Trophoblast cell (in vitro differentiated cells and primary cell): ENCODE measurements around the gene NKAIN4.
A peak's percentile ranks its signal among the peaks of the same experiment; 100 is the strongest.

ENCODE experiments used
- DNase-seq, 2 donors: peaks; one replicate each; pipeline ENCODE4 v3.0.0-alpha.2; 2016
- H2AFZ ChIP-seq: 2 replicates; pipeline ENCODE4 v1.6.1; 2013; ENCODE audit warnings: low read length, moderate library complexity, mild to moderate bottlenecking; ENCODE audit not compliant: insufficient read depth, poor library complexity
- H2AK5ac ChIP-seq: 2 replicates; pipeline ENCODE4 v1.6.1; 2013; ENCODE audit warnings: mild to moderate bottlenecking, low read length
- H2BK120ac ChIP-seq: 2 replicates; pipeline ENCODE4 v1.6.1; 2013; ENCODE audit warnings: low read length, mild to moderate bottlenecking, moderate library complexity; ENCODE audit not compliant: insufficient read depth, poor library complexity
- H2BK12ac ChIP-seq: 2 replicates; pipeline ENCODE4 v1.6.1; 2013; ENCODE audit warnings: mild to moderate bottlenecking, low read length, moderate library complexity
- H2BK5ac ChIP-seq: 2 replicates; pipeline ENCODE4 v1.6.1; 2013; ENCODE audit warnings: low read length, low read depth, moderate library complexity, mild to moderate bottlenecking; ENCODE audit not compliant: poor library complexity
- H3K14ac ChIP-seq: 2 replicates; pipeline ENCODE4 v1.6.1; 2013; ENCODE audit warnings: mild to moderate bottlenecking, low read length
- H3K18ac ChIP-seq: 2 replicates; pipeline ENCODE4 v1.6.1; 2013; ENCODE audit warnings: mild to moderate bottlenecking, low read length
- H3K23ac ChIP-seq: 2 replicates; pipeline ENCODE4 v1.6.1; 2013; ENCODE audit warnings: low read length
- H3K27ac ChIP-seq: 2 replicates; pipeline ENCODE4 v1.5.1; 2013; ENCODE audit warnings: low read depth, mild to moderate bottlenecking, inconsistent platforms, low read length, moderate library complexity
- H3K27me3 ChIP-seq: 2 replicates; pipeline ENCODE4 v1.6.1; 2013; ENCODE audit warnings: inconsistent platforms, mild to moderate bottlenecking, low read length, moderate library complexity; ENCODE audit not compliant: insufficient read depth
- H3K36me3 ChIP-seq, 2 experiments: 1 replicate in 1 of 2; 2 replicates in 1 of 2; pipeline ENCODE4 v1.6.1; 2013; ENCODE audit warnings: low read length in 2 of 2, mild to moderate bottlenecking in 2 of 2, moderate library complexity in 1 of 2; ENCODE audit not compliant: insufficient read depth in 2 of 2, control insufficient read depth in 1 of 2
- H3K4ac ChIP-seq: 2 replicates; pipeline ENCODE4 v1.6.1; 2013; ENCODE audit warnings: low read depth, mild to moderate bottlenecking, low read length, moderate library complexity
- H3K4me1 ChIP-seq, 2 experiments: 1 replicate in 1 of 2; 2 replicates in 1 of 2; pipeline ENCODE4 v1.6.1; 2013; ENCODE audit warnings: low read length in 2 of 2, mild to moderate bottlenecking in 2 of 2, moderate library complexity in 1 of 2; ENCODE audit not compliant: insufficient read depth in 2 of 2, control insufficient read depth in 1 of 2
- H3K4me2 ChIP-seq: 2 replicates; pipeline ENCODE4 v1.6.1; 2013; ENCODE audit warnings: inconsistent platforms, mild to moderate bottlenecking, low read length, moderate library complexity
- H3K4me3 ChIP-seq: 2 replicates; pipeline ENCODE4 v1.5.1; 2013; ENCODE audit warnings: mild to moderate bottlenecking, low read depth, low read length, inconsistent platforms
- H3K79me1 ChIP-seq: one replicate; pipeline ENCODE4 v1.6.1; 2013; ENCODE audit warnings: low read length
- H3K79me2 ChIP-seq: 2 replicates; pipeline ENCODE4 v1.6.1; 2013; ENCODE audit warnings: low read length, mild to moderate bottlenecking; ENCODE audit not compliant: control insufficient read depth, insufficient read depth, poor library complexity
- H3K9ac ChIP-seq: 2 replicates; pipeline ENCODE4 v1.6.1; 2013; ENCODE audit warnings: mild to moderate bottlenecking, low read length
- H3K9me3 ChIP-seq: 2 replicates; pipeline ENCODE4 v1.6.1; 2013; ENCODE audit warnings: low read depth, mild to moderate bottlenecking, control low read depth, inconsistent platforms, low read length; ENCODE audit not compliant: insufficient read depth
- H4K12ac ChIP-seq: 2 replicates; pipeline ENCODE4 v1.6.1; 2013; ENCODE audit warnings: low read depth, mild to moderate bottlenecking, low read length, moderate library complexity
- H4K8ac ChIP-seq: 2 replicates; pipeline ENCODE4 v1.6.1; 2013; ENCODE audit warnings: low read depth, mild to moderate bottlenecking, low read length, moderate library complexity
- H4K91ac ChIP-seq: one replicate; pipeline ENCODE4 v1.6.1; 2013; ENCODE audit warnings: low read depth, mild to moderate bottlenecking, low read length, moderate library complexity
- WGBS: extraction: QIAGEN DNeasy Blood & Tissue Kit; methylation state at CpG from one replicate; pipeline ENCODE4 v1.1.7; 2013; ENCODE audit warnings: missing lambda C conversion rate; ENCODE audit not compliant: insufficient read length, insufficient coverage; ENCODE audit errors: extremely low coverage; 5-methylcytosine and 5-hydroxymethylcytosine counted together

The NKAIN4 gene

GRCh38 chr20:63275825-63276224 lies 21.6 kb upstream of the NKAIN4 start:
- peaks cover 5% of the 10 kb centered on the region for H3K9me3 ChIP-seq
- no peak overlapping the region for H3K4me3 ChIP-seq
- peak overlapping the region; percentile 26 for H3K18ac ChIP-seq
- H3K14ac ChIP-seq, result no peak overlapping the region
- H2BK5ac ChIP-seq, result no peak overlapping the region
- no peak overlapping the region for H3K27ac ChIP-seq
- peaks cover 25% of the 10 kb centered on the region for H3K79me2 ChIP-seq
- H3K23ac ChIP-seq, result no peak overlapping the region
- peak overlapping the region; percentile 78 for H3K4ac ChIP-seq
- H3K4me1 ChIP-seq, result peaks cover 4 to 5% of the 10 kb centered on the region in 2 experiments
- no peak overlapping the region for H2BK12ac ChIP-seq
- H4K91ac ChIP-seq, result no peak overlapping the region
- no peak overlapping the region for H2BK120ac ChIP-seq
- H3K36me3 ChIP-seq, result peaks cover 62% of the 10 kb centered on the region in 2 experiments
- no peak overlapping the region for H3K4me2 ChIP-seq
- H4K8ac ChIP-seq, result no peak overlapping the region
- no peaks in the 10 kb centered on the region for H3K27me3 ChIP-seq
- H2AFZ ChIP-seq, result no peak overlapping the region
- no peak overlapping the region for H4K12ac ChIP-seq
- no peak for DNase-seq
- no peak overlapping the region for H3K9ac ChIP-seq
- H3K79me1 ChIP-seq, result peaks cover 8% of the 10 kb centered on the region
- WGBS, result no CpG with 5 or more reads among the region's 18 CpGs
- H2AK5ac ChIP-seq, result no peak overlapping the region

GRCh38 chr20:63274381-63275228 lies 20.3 kb upstream of the NKAIN4 start:
- Histone ChIP-seq H4K91ac (no peak overlapping the region), H3K23ac (no peak overlapping the region), H3K79me2 (peaks cover 25% of the 10 kb centered on the region), H3K18ac (no peak overlapping the region), H4K8ac (no peak overlapping the region), H3K27ac (no peak overlapping the region), H3K9me3 (peaks cover 5% of the 10 kb centered on the region), H2AFZ (no peak overlapping the region), H3K4ac (peak overlapping the region; percentile 94), H2BK120ac (no peak overlapping the region), H3K4me3 (no peak overlapping the region), H2BK5ac (no peak overlapping the region), H3K4me2 (no peak overlapping the region), H3K14ac (no peak overlapping the region), H3K4me1 (peaks cover 4 to 5% of the 10 kb centered on the region in 2 experiments), H3K79me1 (peaks cover 8% of the 10 kb centered on the region), H3K27me3 (no peaks in the 10 kb centered on the region), H2BK12ac (no peak overlapping the region), H3K9ac (no peak overlapping the region), H4K12ac (no peak overlapping the region), H3K36me3 (peaks cover 53 to 55% of the 10 kb centered on the region in 2 experiments), H2AK5ac (no peak overlapping the region)
- DNase-seq, result no peak
- no CpG with 5 or more reads among the region's 17 CpGs for WGBS

- no peak overlapping the region for H3K18ac ChIP-seq
- H3K9ac ChIP-seq, result peak overlapping the region; percentile 57
- H2AK5ac ChIP-seq, result peak overlapping the region; percentile 0
- H2BK120ac ChIP-seq, result no peak overlapping the region
- H3K4me2 ChIP-seq, result peak overlapping the region; percentile 71
- peaks cover 46 to 47% of the 10 kb centered on the region in 2 experiments for H3K36me3 ChIP-seq
- no peak overlapping the region for H2AFZ ChIP-seq
- H3K23ac ChIP-seq, result no peak overlapping the region
- H2BK12ac ChIP-seq, result no peak overlapping the region
- peak overlapping the region; percentile 6 for H3K14ac ChIP-seq
- no peaks in the 10 kb centered on the region for H3K27me3 ChIP-seq
- H3K4me3 ChIP-seq, result peak overlapping the region; percentile 29
- H4K12ac ChIP-seq, result peak overlapping the region; percentile 3
- peak overlapping the region; percentile 30 for H3K4ac ChIP-seq
- peak; percentile 56 to 81 for DNase-seq
- H3K4me1 ChIP-seq, result peaks cover 9 to 10% of the 10 kb centered on the region in 2 experiments
- H4K91ac ChIP-seq, result no peak overlapping the region
- no CpG with 5 or more reads among the region's 20 CpGs for WGBS
- H4K8ac ChIP-seq, result no peak overlapping the region
- H2BK5ac ChIP-seq, result no peak overlapping the region
- no peak overlapping the region for H3K27ac ChIP-seq
- H3K9me3 ChIP-seq, result peaks cover 7% of the 10 kb centered on the region
- peaks cover 25% of the 10 kb centered on the region for H3K79me2 ChIP-seq
- peaks cover 8% of the 10 kb centered on the region for H3K79me1 ChIP-seq
Observed at GRCh38 chr20:63273635-63274380, 19.5 kb upstream of the NKAIN4 start.

- Histone ChIP-seq H3K4ac (peak overlapping the region; percentile 90), H4K12ac (peak overlapping the region; percentile 84), H2BK120ac (peak overlapping the region; percentile 84), H3K36me3 (peaks cover 40% of the 10 kb centered on the region in 2 experiments), H3K23ac (no peak overlapping the region), H4K8ac (peak overlapping the region; percentile 98), H2BK12ac (no peak overlapping the region), H3K18ac (peak overlapping the region; percentile 98), H3K4me1 (peaks cover 16% of the 10 kb centered on the region in 2 experiments), H3K27ac (peak overlapping the region; percentile 22), H3K9ac (peak overlapping the region; percentile 96), H3K14ac (peak overlapping the region; percentile 98), H2AK5ac (peak overlapping the region; percentile 80), H4K91ac (peak overlapping the region; percentile 96), H3K4me2 (peak overlapping the region; percentile 71), H3K27me3 (no peaks in the 10 kb centered on the region), H3K4me3 (peak overlapping the region; percentile 96), H3K79me1 (peaks cover 8% of the 10 kb centered on the region), H3K9me3 (peaks cover 7% of the 10 kb centered on the region), H3K79me2 (peaks cover 25% of the 10 kb centered on the region), H2AFZ (peak overlapping the region; percentile 82), H2BK5ac (peak overlapping the region; percentile 78)
- no CpG with 5 or more reads among the region's 37 CpGs for WGBS
- DNase-seq, result no peak
Observed at GRCh38 chr20:63273059-63273579, 18.9 kb upstream of the NKAIN4 start.
